Adipocyte (in vitro differentiated cells): ENCODE measurements around the gene CRTC3.
A peak's percentile ranks its signal among the peaks of the same experiment; 100 is the strongest.

Source experiments
- DNase-seq: peaks from one replicate; pipeline ENCODE4 v3.0.0-alpha.2; 2015; ENCODE audit warnings: low read depth
- H3K27me3 ChIP-seq: replicated peaks from 2 replicates; pipeline ENCODE4 v1.7.0; 2013; ENCODE audit warnings: mild to moderate bottlenecking, low read length, moderate library complexity; ENCODE audit not compliant: control insufficient read depth, insufficient read depth
- H3K36me3 ChIP-seq: 2 replicates; pipeline ENCODE4 v1.7.0; 2013; ENCODE audit warnings: low read length, mild to moderate bottlenecking, moderate library complexity; ENCODE audit not compliant: control insufficient read depth, insufficient read depth, severe bottlenecking
- H3K4me1 ChIP-seq: 2 replicates; pipeline ENCODE4 v1.7.0; 2013; ENCODE audit warnings: mild to moderate bottlenecking, low read length, moderate library complexity; ENCODE audit not compliant: control insufficient read depth, insufficient read depth
- H3K4me3 ChIP-seq: 2 replicates; pipeline ENCODE4 v1.7.0; 2013; ENCODE audit warnings: mild to moderate bottlenecking, low read length, moderate library complexity
- H3K9ac ChIP-seq: 2 replicates; pipeline ENCODE4 v1.7.0; 2013; ENCODE audit warnings: mild to moderate bottlenecking, low read length, moderate library complexity
- H3K9me3 ChIP-seq: 2 replicates; pipeline ENCODE4 v1.7.0; 2013; ENCODE audit warnings: mild to moderate bottlenecking, low read length, moderate library complexity; ENCODE audit not compliant: control insufficient read depth

Gene CRTC3

GRCh38 chr15:90564051-90564450 is 34.3 kb downstream of the CRTC3 start:
- peaks cover 41% of the 10 kb centered on the region for H3K4me1 ChIP-seq

GRCh38 chr15:90564590-90564989 is 34.9 kb downstream of the CRTC3 start:
- Histone ChIP-seq H3K4me3 (no peak overlapping the region), H3K4me1 (peaks cover 36% of the 10 kb centered on the region), H3K9ac (no peak overlapping the region), H3K36me3 (no peaks in the 10 kb centered on the region), H3K27me3 (no peaks in the 10 kb centered on the region), H3K9me3 (no peaks in the 10 kb centered on the region)
- DNase-seq: no peak

More at GRCh38 chr15:90564051-90564450, 34.3 kb downstream of the CRTC3 start:
- H3K36me3 ChIP-seq: no peaks in the 10 kb centered on the region
- DNase-seq: no peak
- H3K9me3 ChIP-seq: no peaks in the 10 kb centered on the region
- H3K9ac ChIP-seq: no peak overlapping the region
- no peak overlapping the region for H3K4me3 ChIP-seq
- no peaks in the 10 kb centered on the region for H3K27me3 ChIP-seq

- Histone ChIP-seq H3K9ac (no peak overlapping the region), H3K9me3 (no peaks in the 10 kb centered on the region), H3K4me1 (peaks cover 24% of the 10 kb centered on the region), H3K27me3 (no peaks in the 10 kb centered on the region), H3K4me3 (no peak overlapping the region), H3K36me3 (no peaks in the 10 kb centered on the region)
- DNase-seq: no peak
Observed at GRCh38 chr15:90565866-90566265, 36.1 kb downstream of the CRTC3 start.

- H3K27me3 ChIP-seq: no peaks in the 10 kb centered on the region
- no peak for DNase-seq
- no peak overlapping the region for H3K4me3 ChIP-seq
- H3K9ac ChIP-seq: no peak overlapping the region
- peaks cover 6% of the 10 kb centered on the region for H3K4me1 ChIP-seq
- no peaks in the 10 kb centered on the region for H3K9me3 ChIP-seq
- H3K36me3 ChIP-seq: no peaks in the 10 kb centered on the region
Observed at GRCh38 chr15:90570643-90571042, 40.9 kb downstream of the CRTC3 start.

DNA sequence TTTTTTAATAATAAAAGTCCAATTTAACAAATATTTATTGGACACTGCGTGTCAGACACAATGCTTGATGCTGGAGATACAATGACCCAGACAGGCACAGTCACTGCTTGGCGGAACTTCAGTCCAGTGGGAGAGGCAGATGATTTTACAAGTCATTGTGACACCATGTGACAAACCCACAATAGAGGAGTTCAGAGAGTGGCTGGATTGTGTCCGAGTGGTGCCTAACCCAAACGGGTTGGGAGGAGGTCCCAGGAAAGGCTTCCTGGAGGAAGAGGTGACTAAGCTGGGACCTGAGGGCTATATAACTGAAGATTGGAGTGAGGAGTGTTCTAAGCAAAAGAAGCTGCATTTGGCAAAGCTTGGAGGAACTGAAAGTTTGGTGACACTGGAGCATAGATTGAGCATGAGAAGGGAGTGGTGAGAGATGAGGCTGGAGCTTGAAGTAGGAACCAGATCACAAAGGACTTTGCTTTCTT is 41.4 kb downstream of the CRTC3 start:
- Histone ChIP-seq H3K9ac (no peak overlapping the region), H3K9me3 (no peaks in the 10 kb centered on the region)
- DNase-seq: no peak

GRCh38 chr15:90572893-90573292 is 43.2 kb downstream of the CRTC3 start:
- H3K27me3 ChIP-seq: no peaks in the 10 kb centered on the region
- no peak for DNase-seq
- H3K9ac ChIP-seq: no peak overlapping the region
- peaks cover 6% of the 10 kb centered on the region for H3K4me1 ChIP-seq
- H3K36me3 ChIP-seq: no peaks in the 10 kb centered on the region
- H3K4me3 ChIP-seq: no peak overlapping the region
- H3K9me3 ChIP-seq: no peaks in the 10 kb centered on the region

More for the DNA sequence above, 41.4 kb downstream of the CRTC3 start:
- Histone ChIP-seq H3K4me3 (peak overlapping the region; percentile 2), H3K36me3 (no peaks in the 10 kb centered on the region), H3K27me3 (no peaks in the 10 kb centered on the region), H3K4me1 (peaks cover 6% of the 10 kb centered on the region)

- no peak for DNase-seq
- no peaks in the 10 kb centered on the region for H3K36me3 ChIP-seq
Observed at GRCh38 chr15:90576711-90577389, 47.1 kb downstream of the CRTC3 start.

DNA sequence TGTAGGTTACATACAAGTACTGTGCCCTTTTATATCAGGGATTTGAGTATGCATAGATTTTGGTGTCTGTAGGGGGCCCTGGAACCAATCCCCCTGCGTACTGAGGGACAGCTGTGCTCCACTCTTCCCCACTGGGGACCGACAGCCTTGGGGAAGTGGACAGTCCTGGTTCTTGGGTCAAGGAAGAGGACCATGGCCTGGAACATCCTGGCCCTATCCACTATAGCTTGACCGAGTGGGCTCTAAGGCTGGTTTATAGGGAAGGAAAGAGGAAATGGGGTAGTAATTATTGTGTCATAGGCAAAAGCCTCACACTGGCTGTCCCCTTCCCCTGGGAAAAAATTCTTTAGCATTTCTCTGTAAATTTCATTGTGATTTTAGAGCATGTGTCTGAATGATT is 49.5 kb downstream of the CRTC3 start:
- Histone ChIP-seq H3K4me3 (no peak overlapping the region), H3K27me3 (no peaks in the 10 kb centered on the region), H3K4me1 (no peaks in the 10 kb centered on the region), H3K36me3 (no peaks in the 10 kb centered on the region), H3K9me3 (no peaks in the 10 kb centered on the region), H3K9ac (no peak overlapping the region)
- no peak for DNase-seq

More at GRCh38 chr15:90576711-90577389, 47.1 kb downstream of the CRTC3 start:
- H3K4me1 ChIP-seq: no peaks in the 10 kb centered on the region
- no peak overlapping the region for H3K9ac ChIP-seq
- no peak overlapping the region for H3K4me3 ChIP-seq
- H3K9me3 ChIP-seq: no peaks in the 10 kb centered on the region
- no peaks in the 10 kb centered on the region for H3K27me3 ChIP-seq

DNA sequence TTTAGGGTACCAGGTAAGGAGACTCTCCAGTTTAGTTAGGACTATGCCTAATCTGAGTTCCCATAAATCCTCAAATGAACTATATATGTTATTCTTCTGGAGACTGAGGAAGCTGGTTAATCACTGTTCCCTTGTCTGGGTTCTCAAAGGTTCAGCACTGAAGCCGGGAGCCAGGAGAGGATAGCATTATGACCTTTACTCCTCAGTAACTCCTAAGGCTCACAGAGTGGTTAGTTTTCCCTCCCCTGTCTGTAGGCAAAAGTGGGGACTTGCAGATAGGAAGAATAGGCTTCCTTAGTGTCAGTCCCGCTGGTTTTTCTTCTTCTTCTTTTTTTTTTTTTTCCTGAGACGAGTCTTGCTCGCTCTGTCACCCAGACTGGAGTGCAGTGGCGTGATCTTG is 50.4 kb downstream of the CRTC3 start:
- Histone ChIP-seq H3K36me3 (no peaks in the 10 kb centered on the region), H3K9ac (no peak overlapping the region), H3K27me3 (no peaks in the 10 kb centered on the region), H3K9me3 (no peaks in the 10 kb centered on the region), H3K4me3 (no peak overlapping the region), H3K4me1 (no peaks in the 10 kb centered on the region)
- DNase-seq: no peak

GRCh38 chr15:90580541-90580940 is 50.8 kb downstream of the CRTC3 start:
- no peaks in the 10 kb centered on the region for H3K9me3 ChIP-seq
- no peak overlapping the region for H3K9ac ChIP-seq
- H3K27me3 ChIP-seq: no peaks in the 10 kb centered on the region
- no peak overlapping the region for H3K4me3 ChIP-seq
- H3K36me3 ChIP-seq: no peaks in the 10 kb centered on the region
- no peak for DNase-seq
- peaks cover under 1% of the 10 kb centered on the region for H3K4me1 ChIP-seq

DNA sequence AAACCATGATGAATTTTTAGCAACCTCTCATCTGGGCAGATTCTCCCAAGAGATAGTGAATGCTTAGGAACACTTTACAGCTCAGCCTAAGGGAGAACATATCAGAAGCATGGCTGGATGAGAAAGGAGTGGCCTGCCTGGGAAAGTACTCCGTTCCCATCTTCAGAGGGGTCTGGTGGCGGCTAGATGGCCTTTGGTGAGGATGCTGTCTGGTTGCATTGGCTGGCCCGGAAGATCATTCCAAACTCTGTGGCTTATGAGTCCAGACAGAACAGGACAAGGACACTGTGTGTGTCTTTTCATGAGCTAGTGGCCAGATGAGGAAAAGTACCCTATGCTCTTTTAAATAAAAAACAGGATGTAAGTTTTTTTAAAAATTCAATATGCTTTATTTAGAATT is 51.2 kb downstream of the CRTC3 start:
- no peak for DNase-seq

More for the DNA sequence above, 51.2 kb downstream of the CRTC3 start:
- Histone ChIP-seq H3K4me1 (peaks cover 5% of the 10 kb centered on the region), H3K36me3 (no peaks in the 10 kb centered on the region), H3K4me3 (no peak overlapping the region), H3K9me3 (no peaks in the 10 kb centered on the region), H3K9ac (no peak overlapping the region), H3K27me3 (no peaks in the 10 kb centered on the region)
